Activated CD8-positive, alpha-beta T cell treated with anti-CD3 and anti-CD28 coated beads for 36 hours (primary cell): ENCODE results near the gene TREM2. TPM values are rescaled to one million over a fixed set of nuclear protein-coding genes. Genes with fewer than 3 reads are reported as not detected.

Source experiments
- ATAC-seq: fragments of 200-7000 bp; cut with Tn5 transposase; one replicate; pipeline ENCODE4 v1.10.0; 2021; ENCODE audit warnings: mild to moderate bottlenecking, moderate library complexity
- CTCF ChIA-PET: fragments of 350-600 bp; sonication (Branson Sonifier 250); formaldehyde crosslinking; loops from one replicate; lab custom pipeline; 2021; ENCODE audit warnings: antibody characterized with exemption; lab: Charles Lee
- POLR2A ChIA-PET: fragments of 350-600 bp; sonication (Branson Sonifier 250); formaldehyde crosslinking; loops from one replicate; lab custom pipeline; 2021; ENCODE audit warnings: antibody characterized with exemption; lab: Charles Lee
- DNase-seq: peaks from one replicate; pipeline ENCODE4 v3.0.0-alpha.2; 2020
- H3K27ac Mint-ChIP-seq: one replicate; pipeline ENCODE4 v1.8.0; 2021; ENCODE audit warnings: mild to moderate bottlenecking, mixed read lengths
- H3K27me3 Mint-ChIP-seq: one replicate; pipeline ENCODE4 v1.8.0; 2021; ENCODE audit warnings: mixed read lengths
- H3K36me3 Mint-ChIP-seq: one replicate; pipeline ENCODE4 v1.8.0; 2021; ENCODE audit warnings: low read depth, mixed read lengths
- H3K4me1 Mint-ChIP-seq: one replicate; pipeline ENCODE4 v1.8.0; 2021; ENCODE audit warnings: low read depth, mixed read lengths
- H3K4me3 Mint-ChIP-seq: one replicate; pipeline ENCODE4 v1.8.0; 2021; ENCODE audit warnings: mild to moderate bottlenecking, moderate library complexity, mixed read lengths
- H3K9me3 Mint-ChIP-seq: one replicate; pipeline ENCODE4 v1.8.0; 2021; ENCODE audit warnings: mixed read lengths
- intact Hi-C: fragments of 100-400 bp; cut with micrococcal nuclease; formaldehyde crosslinking; loops from one replicate; pipeline ENCODE4 v1.10.0; 2022
- total RNA-seq, 2 experiments: library from RNA; stranded (reverse); gene quantifications; one replicate each; pipeline ENCODE4 v1.2.3, GENCODE V29; 2021
- TF ChIP-seq, protein P1 (sequence below): fragments of 200-600 bp; IDR thresholded peaks from one replicate; pipeline ENCODE4 v1.8.0; 2022; ENCODE audit warnings: antibody characterized with exemption, mild to moderate bottlenecking

The TREM2 gene
- total RNA-seq, 2 experiments from 2014 or later, result not detected

DNA sequence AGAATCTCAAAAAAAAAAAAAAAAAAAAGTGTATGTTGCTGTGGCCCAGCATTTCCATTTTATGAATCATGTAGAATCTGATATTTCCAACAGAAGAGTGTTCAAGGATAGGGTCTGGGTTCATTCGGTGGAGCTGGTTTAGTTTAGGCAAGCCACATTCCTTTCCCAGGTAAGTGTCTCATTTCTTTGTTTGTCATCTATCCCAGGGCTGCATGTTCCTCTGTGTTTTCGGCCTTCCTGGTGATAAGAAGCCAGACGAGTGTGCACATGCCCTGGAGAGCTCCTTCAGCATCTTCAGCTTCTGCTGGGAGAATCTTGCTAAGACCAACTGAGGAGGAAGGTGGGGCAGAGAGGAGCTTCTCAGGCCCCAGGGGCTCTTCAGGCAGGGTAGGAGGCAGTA is 51.9 kb downstream of the TREM2 start:
- ChIA-PET POLR2A (no interaction called here), CTCF (interaction anchor here (1.0 kb wide), 1 partner anchor 23 kb away, joined by 3 read pairs; no protein-coding TSS in a partner anchor)
- peaks cover 4% of the 10 kb centered on the region for H3K36me3 Mint-ChIP-seq
- DNase-seq, result no peak
- intact Hi-C loops, result no loop called here
- no peak overlapping the region for H3K27ac Mint-ChIP-seq
- TF ChIP-seq, protein P1, sequence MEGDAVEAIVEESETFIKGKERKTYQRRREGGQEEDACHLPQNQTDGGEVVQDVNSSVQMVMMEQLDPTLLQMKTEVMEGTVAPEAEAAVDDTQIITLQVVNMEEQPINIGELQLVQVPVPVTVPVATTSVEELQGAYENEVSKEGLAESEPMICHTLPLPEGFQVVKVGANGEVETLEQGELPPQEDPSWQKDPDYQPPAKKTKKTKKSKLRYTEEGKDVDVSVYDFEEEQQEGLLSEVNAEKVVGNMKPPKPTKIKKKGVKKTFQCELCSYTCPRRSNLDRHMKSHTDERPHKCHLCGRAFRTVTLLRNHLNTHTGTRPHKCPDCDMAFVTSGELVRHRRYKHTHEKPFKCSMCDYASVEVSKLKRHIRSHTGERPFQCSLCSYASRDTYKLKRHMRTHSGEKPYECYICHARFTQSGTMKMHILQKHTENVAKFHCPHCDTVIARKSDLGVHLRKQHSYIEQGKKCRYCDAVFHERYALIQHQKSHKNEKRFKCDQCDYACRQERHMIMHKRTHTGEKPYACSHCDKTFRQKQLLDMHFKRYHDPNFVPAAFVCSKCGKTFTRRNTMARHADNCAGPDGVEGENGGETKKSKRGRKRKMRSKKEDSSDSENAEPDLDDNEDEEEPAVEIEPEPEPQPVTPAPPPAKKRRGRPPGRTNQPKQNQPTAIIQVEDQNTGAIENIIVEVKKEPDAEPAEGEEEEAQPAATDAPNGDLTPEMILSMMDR, result no peak
- no peaks in the 10 kb centered on the region for H3K4me1 Mint-ChIP-seq
- ATAC-seq, result no peak
- no peaks in the 10 kb centered on the region for H3K9me3 Mint-ChIP-seq
- H3K4me3 Mint-ChIP-seq, result no peak overlapping the region
- no peaks in the 10 kb centered on the region for H3K27me3 Mint-ChIP-seq

Other genes with a start within 250 kb of the TREM2 start
- 1 to 10 TPM; 2.3 to 2.6 TPM for gene UNC5CL, start 123.9 kb downstream of the TREM2 start, total RNA-seq
- gene TSPO2, start 120.6 kb downstream of the TREM2 start, total RNA-seq, result not detected
- gene APOBEC2, start 109.9 kb downstream of the TREM2 start, total RNA-seq, result not detected
- 10 to 100 TPM; 45.8 to 48.4 TPM for gene OARD1, start 90.8 kb downstream of the TREM2 start, total RNA-seq
- gene NFYA, start 90.1 kb downstream of the TREM2 start, total RNA-seq, result 10 to 100 TPM; 30.7 to 31.1 TPM
- gene TREML1, start 8.8 kb downstream of the TREM2 start, total RNA-seq, result not detected
- gene TREML2, start 38.0 kb upstream of the TREM2 start, total RNA-seq, result 1 to 10 TPM; 6.9 to 8.2 TPM
- gene TREML4, start 65.2 kb upstream of the TREM2 start, total RNA-seq, result not detected
- not detected for gene TREM1, start 123.6 kb upstream of the TREM2 start, total RNA-seq
- under 1 TPM; 0.56 to 0.68 TPM for gene NCR2, start 172.5 kb upstream of the TREM2 start, total RNA-seq